Suprapubic skin (tissue), 3 donors: ENCODE measurements around the gene PAFAH1B1.

Source experiments
- CTCF ChIP-seq, 2 donors: fragments of 200-600 bp in 1 of 2; fragments of 450-650 bp in 1 of 2; sonication (generic) in 1 of 2; IDR thresholded peaks; one replicate each; pipeline ENCODE4 v1.5.1; 2016 to 2019; ENCODE audit warnings: antibody characterized with exemption in 2 of 2, mild to moderate bottlenecking in 1 of 2, moderate library complexity in 1 of 2
- POLR2A ChIP-seq, 2 donors: fragments of 450-650 bp; IDR thresholded peaks; one replicate each; pipeline ENCODE4 v1.6.1; 2017; ENCODE audit warnings: antibody characterized with exemption in 2 of 2, mild to moderate bottlenecking in 2 of 2, moderate library complexity in 2 of 2

GRCh38 chr17:2615882-2616281 is 22.4 kb downstream of the PAFAH1B1 start:
- TF ChIP-seq CTCF (IDR thresholded peaks at IDR 0.05) (no peak), POLR2A (IDR thresholded peaks at IDR 0.05) (no peak)
